GM23248 (cell line): Measurements from ENCODE around the gene SRCIN1.

Source experiments
- EZH2 ChIP-seq: fragments of 200-600 bp; sonication (generic); IDR thresholded peaks from 2 replicates; pipeline ENCODE4 v1.6.1; 2018; ENCODE audit warnings: antibody characterized with exemption, mild to moderate bottlenecking; ENCODE audit not compliant: insufficient read depth, poor library complexity, severe bottlenecking
- EZH2phosphoT487 ChIP-seq: fragments of 200-600 bp; sonication (generic); IDR thresholded peaks from 2 replicates; pipeline ENCODE4 v1.6.1; 2018; ENCODE audit warnings: antibody characterized with exemption, moderate library complexity, mild to moderate bottlenecking, low read depth; ENCODE audit not compliant: insufficient read depth

- no peak for TF ChIP-seq EZH2phosphoT487
- TF ChIP-seq EZH2: no peak
Observed at GRCh38 chr17:38592487-38592886, 13.3 kb downstream of the SRCIN1 start.
